Neural progenitor cell (in vitro differentiated cells): ENCODE data around the gene SRRM4. TPM values are rescaled to one million over a fixed set of nuclear protein-coding genes. Genes with fewer than 3 reads are reported as not detected.

ENCODE experiments used
- DNase-seq: peaks from one replicate; pipeline ENCODE4 v3.0.0-alpha.2; 2016; ENCODE audit warnings: low spot score
- H2AFZ ChIP-seq: fragments of 200-600 bp; sonication (generic); replicated peaks from 2 replicates; pipeline ENCODE4 v1.6.1; 2016; ENCODE audit warnings: antibody characterized with exemption
- H3F3A ChIP-seq: fragments of 200-600 bp; sonication (generic); 2 replicates; pipeline ENCODE4 v1.6.1; 2016; ENCODE audit warnings: antibody characterized with exemption, low read depth
- H3K27ac ChIP-seq: fragments of 200-600 bp; sonication (generic); 2 replicates; pipeline ENCODE4 v1.5.1; 2016; ENCODE audit warnings: mild to moderate bottlenecking
- H3K27me3 ChIP-seq: fragments of 200-600 bp; sonication (generic); 2 replicates; pipeline ENCODE4 v1.6.1; 2016; ENCODE audit warnings: mild to moderate bottlenecking, moderate library complexity
- H3K36me3 ChIP-seq: fragments of 200-600 bp; sonication (generic); 2 replicates; pipeline ENCODE4 v1.5.1; 2016
- H3K4me1 ChIP-seq: fragments of 200-600 bp; sonication (generic); 2 replicates; pipeline ENCODE4 v1.6.1; 2016; ENCODE audit warnings: mixed run types
- H3K4me2 ChIP-seq: fragments of 200-600 bp; sonication (generic); 2 replicates; pipeline ENCODE4 v1.6.1; 2016
- H3K4me3 ChIP-seq: fragments of 200-600 bp; sonication (generic); 2 replicates; pipeline ENCODE4 v1.5.1; 2016
- H3K79me2 ChIP-seq: fragments of 200-600 bp; sonication (generic); 2 replicates; pipeline ENCODE4 v1.6.1; 2016; ENCODE audit warnings: low read depth
- H3K9ac ChIP-seq: fragments of 200-600 bp; sonication (generic); 2 replicates; pipeline ENCODE4 v1.6.1; 2016
- H3K9me3 ChIP-seq: fragments of 200-600 bp; sonication (generic); 2 replicates; pipeline ENCODE4 v1.5.1; 2016; ENCODE audit warnings: low read depth
- H4K20me1 ChIP-seq: fragments of 200-600 bp; sonication (generic); 2 replicates; pipeline ENCODE4 v1.6.1; 2016; ENCODE audit warnings: low read depth
- H3K27ac Mint-ChIP-seq: 3 replicates; pipeline ENCODE4 v1.8.0; 2021; ENCODE audit warnings: mixed read lengths
- H3K27me3 Mint-ChIP-seq: 2 replicates; pipeline ENCODE4 v1.8.0; 2022; ENCODE audit warnings: low read depth, mild to moderate bottlenecking, inconsistent platforms, moderate library complexity, mixed read lengths; ENCODE audit not compliant: insufficient read depth
- H3K36me3 Mint-ChIP-seq: 3 replicates; pipeline ENCODE4 v1.8.0; 2021; ENCODE audit warnings: mixed read lengths
- H3K4me1 Mint-ChIP-seq: 3 replicates; pipeline ENCODE4 v1.8.0; 2021; ENCODE audit warnings: mixed read lengths
- H3K4me3 Mint-ChIP-seq: 3 replicates; pipeline ENCODE4 v1.8.0; 2021; ENCODE audit warnings: mild to moderate bottlenecking, moderate library complexity, mixed read lengths
- H3K9me3 Mint-ChIP-seq: 3 replicates; pipeline ENCODE4 v1.8.0; 2020; ENCODE audit warnings: mixed read lengths
- EZH2 ChIP-seq: fragments of 200-600 bp; sonication (generic); IDR thresholded peaks from 2 replicates; pipeline ENCODE4 v1.6.1; 2017; ENCODE audit warnings: antibody characterized with exemption, mild to moderate bottlenecking, moderate library complexity
- EZH2phosphoT487 ChIP-seq: fragments of 200-600 bp; sonication (generic); IDR thresholded peaks from 2 replicates; pipeline ENCODE4 v1.6.1; 2017; ENCODE audit warnings: antibody characterized with exemption
- total RNA-seq: library from RNA; depleted of rRNA; stranded (reverse); fragments of >200 nt; gene quantifications from 2 replicates; pipeline ENCODE4 v1.2.3, GENCODE V29; 2015; ENCODE audit warnings: low replicate concordance
- TF ChIP-seq, protein P1 (sequence below): fragments of 200-600 bp; sonication (generic); IDR thresholded peaks from 2 replicates; pipeline ENCODE4 v1.5.1; 2017; ENCODE audit warnings: antibody characterized with exemption, mild to moderate bottlenecking

SRRM4 gene
- total RNA-seq, 1 donor from 2014 or later, result 0.07 TPM

DNA sequence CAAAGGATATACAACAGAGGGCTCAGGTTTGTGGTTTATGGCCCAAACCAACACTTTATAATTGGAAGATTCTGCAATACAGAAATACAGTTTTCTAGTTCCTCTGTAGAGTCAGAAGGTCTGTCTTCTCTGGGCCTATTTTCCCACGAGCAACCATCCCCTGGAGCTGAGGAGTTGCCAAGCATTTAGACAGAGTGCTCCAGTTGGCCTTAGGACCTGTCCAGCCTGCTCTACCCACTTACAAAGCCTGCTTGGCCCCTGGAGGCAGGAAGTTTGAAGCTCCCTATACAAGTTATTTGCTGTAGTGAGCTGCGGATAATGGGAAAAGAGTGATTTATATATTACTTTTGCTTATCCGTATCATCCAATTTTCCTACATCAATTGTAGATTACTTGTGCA, 136.6 kb downstream of the SRRM4 start:
- Histone ChIP-seq H3K27me3 (no peaks in the 10 kb centered on the region), H3K79me2 (no peaks in the 10 kb centered on the region), H3K4me3 (no peak overlapping the region), H3K9ac (no peak overlapping the region), H3K36me3 (no peaks in the 10 kb centered on the region), H3F3A (no peaks in the 10 kb centered on the region), H3K4me1 (no peaks in the 10 kb centered on the region), H2AFZ (no peak overlapping the region), H3K4me2 (no peak overlapping the region), H3K27ac (no peak overlapping the region), H3K9me3 (no peaks in the 10 kb centered on the region), H4K20me1 (no peaks in the 10 kb centered on the region)
- Mint-ChIP-seq H3K27me3 (peaks cover 4% of the 10 kb centered on the region), H3K36me3 (no peaks in the 10 kb centered on the region), H3K4me1 (no peaks in the 10 kb centered on the region), H3K9me3 (no peaks in the 10 kb centered on the region), H3K27ac (no peak overlapping the region), H3K4me3 (no peak overlapping the region)
- no peak for TF ChIP-seq EZH2phosphoT487
- TF ChIP-seq, protein P1, sequence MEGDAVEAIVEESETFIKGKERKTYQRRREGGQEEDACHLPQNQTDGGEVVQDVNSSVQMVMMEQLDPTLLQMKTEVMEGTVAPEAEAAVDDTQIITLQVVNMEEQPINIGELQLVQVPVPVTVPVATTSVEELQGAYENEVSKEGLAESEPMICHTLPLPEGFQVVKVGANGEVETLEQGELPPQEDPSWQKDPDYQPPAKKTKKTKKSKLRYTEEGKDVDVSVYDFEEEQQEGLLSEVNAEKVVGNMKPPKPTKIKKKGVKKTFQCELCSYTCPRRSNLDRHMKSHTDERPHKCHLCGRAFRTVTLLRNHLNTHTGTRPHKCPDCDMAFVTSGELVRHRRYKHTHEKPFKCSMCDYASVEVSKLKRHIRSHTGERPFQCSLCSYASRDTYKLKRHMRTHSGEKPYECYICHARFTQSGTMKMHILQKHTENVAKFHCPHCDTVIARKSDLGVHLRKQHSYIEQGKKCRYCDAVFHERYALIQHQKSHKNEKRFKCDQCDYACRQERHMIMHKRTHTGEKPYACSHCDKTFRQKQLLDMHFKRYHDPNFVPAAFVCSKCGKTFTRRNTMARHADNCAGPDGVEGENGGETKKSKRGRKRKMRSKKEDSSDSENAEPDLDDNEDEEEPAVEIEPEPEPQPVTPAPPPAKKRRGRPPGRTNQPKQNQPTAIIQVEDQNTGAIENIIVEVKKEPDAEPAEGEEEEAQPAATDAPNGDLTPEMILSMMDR, result no peak
- no peak for TF ChIP-seq EZH2
- DNase-seq, result no peak

DNA sequence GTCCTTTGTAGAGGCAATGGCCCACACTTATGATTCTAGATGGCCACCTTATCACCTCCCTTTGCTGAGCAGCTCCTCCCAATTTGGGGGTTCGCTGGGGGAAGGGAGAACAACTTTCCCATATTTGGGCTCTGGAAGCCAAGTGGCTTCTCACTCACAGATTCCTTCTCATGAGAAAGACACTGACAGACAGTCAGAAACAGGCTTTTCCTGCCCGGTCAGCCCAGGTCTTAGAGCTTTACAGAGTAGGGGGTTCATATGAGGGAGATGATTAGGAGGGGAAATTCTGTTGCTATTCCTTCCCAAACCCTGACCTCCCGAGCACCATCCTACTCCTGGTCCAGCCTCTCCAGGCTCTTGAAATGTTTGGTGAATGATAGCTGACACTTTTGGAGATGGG, 137.3 kb downstream of the SRRM4 start:
- Histone ChIP-seq H3F3A (no peaks in the 10 kb centered on the region), H3K9me3 (no peaks in the 10 kb centered on the region), H3K27me3 (no peaks in the 10 kb centered on the region), H3K79me2 (no peaks in the 10 kb centered on the region), H3K36me3 (no peaks in the 10 kb centered on the region), H4K20me1 (no peaks in the 10 kb centered on the region), H3K4me1 (no peaks in the 10 kb centered on the region), H3K4me2 (no peak overlapping the region), H3K27ac (no peak overlapping the region), H3K9ac (no peak overlapping the region), H3K4me3 (no peak overlapping the region), H2AFZ (no peak overlapping the region)
- Mint-ChIP-seq H3K27me3 (peaks cover 4% of the 10 kb centered on the region), H3K4me3 (no peak overlapping the region), H3K9me3 (no peaks in the 10 kb centered on the region), H3K27ac (no peak overlapping the region), H3K36me3 (no peaks in the 10 kb centered on the region), H3K4me1 (no peaks in the 10 kb centered on the region)
- no peak for DNase-seq
- TF ChIP-seq, protein P1, result no peak
- TF ChIP-seq EZH2, result no peak
- TF ChIP-seq EZH2phosphoT487, result no peak

DNA sequence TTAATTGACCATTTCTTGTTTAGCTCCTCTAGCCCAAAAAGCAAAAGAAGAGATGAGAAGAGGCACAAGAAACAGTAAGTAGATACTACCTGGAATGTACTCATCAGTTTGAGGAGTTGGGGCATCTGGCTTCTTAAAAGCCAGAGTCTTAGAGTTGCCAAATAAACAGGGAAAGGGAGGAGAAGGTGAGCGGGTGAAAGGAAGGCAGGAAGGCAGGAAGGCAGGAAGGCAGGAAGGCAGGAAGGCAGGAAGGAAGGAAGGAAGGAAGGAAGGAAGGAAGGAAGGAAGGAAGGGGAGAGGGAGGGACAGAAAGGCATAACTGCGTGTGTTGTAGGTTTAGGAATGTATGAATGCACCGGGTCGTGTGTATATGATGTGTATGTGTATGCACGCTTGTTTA, 140.7 kb downstream of the SRRM4 start:
- DNase-seq, result no peak
- Histone ChIP-seq H3K27me3 (no peaks in the 10 kb centered on the region), H3K79me2 (no peaks in the 10 kb centered on the region), H4K20me1 (no peaks in the 10 kb centered on the region), H3K4me3 (no peak overlapping the region), H3F3A (no peaks in the 10 kb centered on the region), H3K4me2 (no peak overlapping the region), H3K27ac (no peak overlapping the region), H3K9me3 (no peaks in the 10 kb centered on the region), H2AFZ (no peak overlapping the region), H3K4me1 (no peaks in the 10 kb centered on the region), H3K36me3 (no peaks in the 10 kb centered on the region), H3K9ac (no peak overlapping the region)
- H3K27ac Mint-ChIP-seq, result no peak overlapping the region
- H3K36me3 Mint-ChIP-seq, result no peaks in the 10 kb centered on the region
- no peaks in the 10 kb centered on the region for H3K9me3 Mint-ChIP-seq
- no peak for TF ChIP-seq EZH2phosphoT487
- no peak for TF ChIP-seq EZH2
- TF ChIP-seq, protein P1, result no peak
- peaks cover 4% of the 10 kb centered on the region for H3K27me3 Mint-ChIP-seq
- no peaks in the 10 kb centered on the region for H3K4me1 Mint-ChIP-seq
- H3K4me3 Mint-ChIP-seq, result no peak overlapping the region

DNA sequence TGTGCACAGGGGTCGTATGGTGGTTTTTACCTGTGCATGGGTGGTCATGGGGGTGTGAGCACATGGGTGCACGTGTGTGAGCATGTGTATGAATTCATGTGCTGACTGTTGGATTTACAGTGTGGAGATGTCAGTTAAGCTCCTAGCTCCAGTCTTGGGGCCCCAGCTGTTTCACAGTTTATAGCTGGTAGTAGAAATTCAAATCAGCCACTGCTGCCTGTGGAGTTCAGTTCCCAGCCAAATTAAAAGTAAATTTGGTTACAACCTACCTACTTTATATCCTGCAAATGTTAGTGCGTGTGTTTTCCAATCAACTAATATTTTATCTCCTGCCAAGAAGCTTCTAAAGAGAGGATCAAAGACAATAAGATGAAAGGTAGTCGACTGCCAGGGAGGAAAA, 141.4 kb downstream of the SRRM4 start:
- no peak overlapping the region for H3K4me3 Mint-ChIP-seq
- no peaks in the 10 kb centered on the region for H3K36me3 ChIP-seq

More for the DNA sequence above, 141.4 kb downstream of the SRRM4 start:
- Mint-ChIP-seq H3K27me3 (peaks cover 4% of the 10 kb centered on the region), H3K9me3 (no peaks in the 10 kb centered on the region), H3K36me3 (no peaks in the 10 kb centered on the region), H3K27ac (no peak overlapping the region), H3K4me1 (no peaks in the 10 kb centered on the region)
- H3K4me3 ChIP-seq, result no peak overlapping the region
- H3K4me1 ChIP-seq, result no peaks in the 10 kb centered on the region
- no peaks in the 10 kb centered on the region for H3K27me3 ChIP-seq
- no peak overlapping the region for H3K4me2 ChIP-seq
- no peak overlapping the region for H3K27ac ChIP-seq
- no peak for TF ChIP-seq EZH2phosphoT487
- no peak overlapping the region for H2AFZ ChIP-seq
- no peak for DNase-seq
- no peaks in the 10 kb centered on the region for H4K20me1 ChIP-seq
- no peaks in the 10 kb centered on the region for H3K79me2 ChIP-seq
- no peak overlapping the region for H3K9ac ChIP-seq
- H3K9me3 ChIP-seq, result no peaks in the 10 kb centered on the region
- H3F3A ChIP-seq, result no peaks in the 10 kb centered on the region
